OCI-LY1 (cell line): ENCODE data around the gene VMAC.

Experiments used
- H2AFZ ChIP-seq: fragments of 200-600 bp; sonication (generic), shearing (Covaris generic); 2 replicates; pipeline ENCODE4 v1.6.0; 2014; ENCODE audit warnings: antibody characterized with exemption, mild to moderate bottlenecking, low read length
- H3F3A ChIP-seq: fragments of 200-600 bp; sonication (generic), shearing (Covaris generic); 2 replicates; pipeline ENCODE4 v1.6.0; 2014; ENCODE audit warnings: mild to moderate bottlenecking, antibody characterized with exemption, low read length, moderate library complexity; ENCODE audit not compliant: insufficient read depth
- H3K27ac ChIP-seq: fragments of 200-600 bp; sonication (generic); 2 replicates; pipeline ENCODE4 v1.5.1; 2014; ENCODE audit warnings: low read length, mixed run types, mild to moderate bottlenecking, low read depth; ENCODE audit not compliant: poor library complexity, severe bottlenecking
- H3K27me3 ChIP-seq: fragments of 200-600 bp; sonication (generic); 2 replicates; pipeline ENCODE4 v1.6.0; 2014; ENCODE audit warnings: antibody characterized with exemption, mild to moderate bottlenecking, low read length, moderate library complexity; ENCODE audit not compliant: insufficient read depth
- H3K36me3 ChIP-seq: fragments of 200-600 bp; sonication (generic); 2 replicates; pipeline ENCODE4 v1.6.1; 2014; ENCODE audit warnings: mild to moderate bottlenecking, antibody characterized with exemption, low read length, moderate library complexity, mixed read lengths; ENCODE audit not compliant: insufficient read depth
- H3K4me1 ChIP-seq: fragments of 200-600 bp; sonication (generic); 2 replicates; pipeline ENCODE4 v1.5.1; 2014; ENCODE audit warnings: mild to moderate bottlenecking, low read length, moderate library complexity; ENCODE audit not compliant: insufficient read depth, severe bottlenecking
- H3K4me2 ChIP-seq: fragments of 200-600 bp; sonication (generic), shearing (Covaris generic); 2 replicates; pipeline ENCODE4 v1.6.1; 2014; ENCODE audit warnings: low read length
- H3K4me3 ChIP-seq: fragments of 200-600 bp; sonication (generic); 2 replicates; pipeline ENCODE4 v1.5.1; 2014; ENCODE audit warnings: low read length, low read depth, mild to moderate bottlenecking, mixed read lengths; ENCODE audit not compliant: poor library complexity, severe bottlenecking
- H3K79me2 ChIP-seq: fragments of 200-600 bp; shearing (Covaris generic); 2 replicates; pipeline ENCODE4 v1.6.1; 2016; ENCODE audit warnings: mixed run types, low read length, mixed read lengths; ENCODE audit not compliant: insufficient read depth
- H3K9ac ChIP-seq: fragments of 200-600 bp; sonication (generic), shearing (Covaris generic); 2 replicates; pipeline ENCODE4 v1.6.1; 2014; ENCODE audit warnings: mild to moderate bottlenecking, low read length, mixed read lengths
- H3K9me2 ChIP-seq: fragments of 200-600 bp; sonication (generic), shearing (Covaris generic); 2 replicates; pipeline ENCODE4 v1.6.1; 2014; ENCODE audit warnings: low read depth, mild to moderate bottlenecking, low read length, mixed read lengths
- H3K9me3 ChIP-seq: fragments of 200-600 bp; shearing (Covaris generic); 2 replicates; pipeline ENCODE4 v1.6.1; 2014; ENCODE audit warnings: low read length, mixed read lengths
- H4K20me1 ChIP-seq: fragments of 200-600 bp; sonication (generic), shearing (Covaris generic); 2 replicates; pipeline ENCODE4 v1.6.0; 2016; ENCODE audit warnings: mild to moderate bottlenecking, low read length; ENCODE audit not compliant: insufficient read depth
- EZH2 ChIP-seq: fragments of 200-600 bp; sonication (generic), shearing (Covaris generic); IDR thresholded peaks from 2 replicates; pipeline ENCODE4 v1.8.0; 2017; ENCODE audit warnings: borderline replicate concordance, mixed run types, mild to moderate bottlenecking, antibody characterized with exemption, low read length, moderate library complexity, mixed read lengths
- TF ChIP-seq, protein P1 (sequence below): fragments of 200-600 bp; sonication (generic), shearing (Covaris generic); IDR thresholded peaks from 2 replicates; pipeline ENCODE4 v1.5.1; 2017; ENCODE audit warnings: mild to moderate bottlenecking, antibody characterized with exemption, low read length, moderate library complexity, mixed read lengths

The VMAC gene

DNA sequence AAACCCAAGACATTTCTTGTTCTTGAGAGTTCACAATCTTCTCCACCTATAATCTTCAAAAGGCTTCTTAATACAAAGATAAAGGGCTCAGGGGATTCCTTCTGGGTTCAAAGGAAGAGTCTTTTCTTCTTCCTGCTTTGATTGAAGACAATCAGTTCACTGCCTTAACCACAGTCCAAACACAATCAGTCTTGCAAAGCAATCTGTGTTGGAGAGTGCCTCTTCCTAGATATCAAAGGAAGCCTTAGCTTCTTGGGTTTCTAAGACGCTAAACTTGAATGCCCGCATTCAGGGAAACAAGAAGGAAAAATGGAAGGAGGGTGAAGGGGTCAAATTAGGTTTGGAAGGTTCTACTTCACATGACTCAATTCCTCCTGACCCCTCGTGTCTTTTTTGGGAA lies 46.1 kb downstream of the VMAC start:
- H3K4me2 ChIP-seq, result peak overlapping the region; percentile 50; the same call in 1 of the 2 replicates

DNA sequence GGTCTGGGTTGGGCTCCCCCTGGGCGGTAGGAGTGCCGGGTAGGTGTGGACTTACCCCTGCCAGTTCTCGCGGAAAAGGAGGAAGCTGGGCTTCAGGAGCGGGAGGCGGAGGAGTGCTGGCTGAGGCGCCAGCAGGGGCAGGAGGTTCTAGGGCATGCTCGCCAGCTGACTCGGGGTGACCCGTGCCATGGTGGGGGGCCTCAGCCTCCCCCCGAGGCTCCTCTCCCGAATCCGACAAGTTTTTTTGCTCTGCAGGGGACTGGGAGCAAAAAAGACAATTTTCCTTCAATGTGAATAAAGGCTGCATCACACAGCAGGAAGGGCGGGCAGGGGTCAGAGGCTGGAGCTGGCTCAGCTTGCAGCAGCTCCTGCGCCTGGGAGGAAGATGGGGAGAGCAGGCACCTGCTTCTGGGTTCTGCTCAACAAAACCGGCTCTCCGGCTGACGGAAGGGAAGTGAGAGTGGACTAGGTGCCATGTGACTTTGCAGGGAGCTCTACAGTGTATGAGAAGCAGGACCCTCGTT lies 46.7 kb downstream of the VMAC start:
- no peak for TF ChIP-seq EZH2
- TF ChIP-seq, protein P1, sequence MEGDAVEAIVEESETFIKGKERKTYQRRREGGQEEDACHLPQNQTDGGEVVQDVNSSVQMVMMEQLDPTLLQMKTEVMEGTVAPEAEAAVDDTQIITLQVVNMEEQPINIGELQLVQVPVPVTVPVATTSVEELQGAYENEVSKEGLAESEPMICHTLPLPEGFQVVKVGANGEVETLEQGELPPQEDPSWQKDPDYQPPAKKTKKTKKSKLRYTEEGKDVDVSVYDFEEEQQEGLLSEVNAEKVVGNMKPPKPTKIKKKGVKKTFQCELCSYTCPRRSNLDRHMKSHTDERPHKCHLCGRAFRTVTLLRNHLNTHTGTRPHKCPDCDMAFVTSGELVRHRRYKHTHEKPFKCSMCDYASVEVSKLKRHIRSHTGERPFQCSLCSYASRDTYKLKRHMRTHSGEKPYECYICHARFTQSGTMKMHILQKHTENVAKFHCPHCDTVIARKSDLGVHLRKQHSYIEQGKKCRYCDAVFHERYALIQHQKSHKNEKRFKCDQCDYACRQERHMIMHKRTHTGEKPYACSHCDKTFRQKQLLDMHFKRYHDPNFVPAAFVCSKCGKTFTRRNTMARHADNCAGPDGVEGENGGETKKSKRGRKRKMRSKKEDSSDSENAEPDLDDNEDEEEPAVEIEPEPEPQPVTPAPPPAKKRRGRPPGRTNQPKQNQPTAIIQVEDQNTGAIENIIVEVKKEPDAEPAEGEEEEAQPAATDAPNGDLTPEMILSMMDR, result no peak
- Histone ChIP-seq H3K9me2 (no peaks in the 10 kb centered on the region), H3F3A (no peaks in the 10 kb centered on the region), H3K9ac (no peak overlapping the region; the same call in 1 of the 2 replicates), H3K79me2 (peaks cover 39% of the 10 kb centered on the region), H3K4me3 (peak overlapping the region; percentile 11), H2AFZ (no peak overlapping the region), H4K20me1 (no peaks in the 10 kb centered on the region), H3K27ac (peak overlapping the region; percentile 98), H3K4me1 (peaks cover 82% of the 10 kb centered on the region), H3K9me3 (no peaks in the 10 kb centered on the region), H3K4me2 (peak overlapping the region; percentile 14; the same call in 1 of the 2 replicates), H3K36me3 (peaks cover 13% of the 10 kb centered on the region; the same call in 1 of the 2 replicates), H3K27me3 (no peaks in the 10 kb centered on the region)

More for the DNA sequence above, 46.1 kb downstream of the VMAC start:
- H3K36me3 ChIP-seq, result peaks cover 17% of the 10 kb centered on the region; the same call in 1 of the 2 replicates
- no peak overlapping the region for H2AFZ ChIP-seq
- no peak overlapping the region for H3K4me3 ChIP-seq
- TF ChIP-seq, protein P1, result no peak
- no peaks in the 10 kb centered on the region for H3F3A ChIP-seq
- no peaks in the 10 kb centered on the region for H3K9me3 ChIP-seq
- peak overlapping the region; percentile 98 for H3K27ac ChIP-seq
- no peaks in the 10 kb centered on the region for H3K9me2 ChIP-seq
- no peaks in the 10 kb centered on the region for H4K20me1 ChIP-seq
- peaks cover 75% of the 10 kb centered on the region for H3K4me1 ChIP-seq
- H3K9ac ChIP-seq, result no peak overlapping the region; the same call in 1 of the 2 replicates
- H3K27me3 ChIP-seq, result no peaks in the 10 kb centered on the region
- peaks cover 32% of the 10 kb centered on the region for H3K79me2 ChIP-seq

DNA sequence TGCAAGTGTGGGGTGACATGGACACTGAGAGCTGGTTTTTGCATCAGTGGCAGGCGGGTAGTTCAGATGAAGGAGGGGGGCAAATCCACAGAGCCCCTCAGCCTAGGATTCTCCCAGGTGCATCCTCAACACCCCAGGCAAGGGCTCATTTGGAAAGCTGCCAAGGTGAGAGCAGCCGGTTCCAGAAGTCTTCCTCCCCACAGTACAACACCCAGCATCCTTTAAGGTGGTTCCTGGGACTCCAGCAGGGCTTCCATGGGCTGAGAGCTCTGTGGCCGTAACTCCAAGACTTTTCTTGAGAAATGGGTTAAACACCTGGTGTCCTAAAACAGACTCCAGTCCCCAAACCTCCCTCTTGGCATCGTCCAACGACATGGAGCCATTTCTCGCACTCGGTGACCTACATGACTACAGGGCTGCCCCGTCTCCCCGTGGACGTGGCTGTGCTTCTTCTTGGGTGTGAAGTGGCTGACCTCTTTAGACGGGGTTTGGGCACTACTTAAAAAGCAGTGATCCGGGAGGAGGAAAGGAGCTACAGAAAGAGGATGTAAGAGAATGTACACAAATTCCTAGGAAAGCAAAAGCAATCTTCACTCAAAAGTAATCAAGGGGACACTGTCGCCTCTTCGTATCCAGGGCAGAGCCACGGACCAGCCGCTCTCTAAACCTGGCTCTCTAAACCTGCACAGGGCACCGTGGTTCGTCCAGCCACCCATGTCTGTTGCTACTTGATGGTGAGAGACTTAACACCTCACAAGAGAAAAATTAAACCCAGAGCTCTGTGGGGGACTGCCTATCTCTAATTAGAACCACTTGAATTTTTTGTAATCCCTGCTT lies 47.7 kb downstream of the VMAC start:
- Histone ChIP-seq H3K27me3 (no peaks in the 10 kb centered on the region), H3K4me2 (peak overlapping the region; percentile 14; the same call in 1 of the 2 replicates), H2AFZ (no peak overlapping the region), H3K27ac (peak overlapping the region; percentile 98), H3K79me2 (peaks cover 47% of the 10 kb centered on the region), H3K9ac (no peak overlapping the region; the same call in 1 of the 2 replicates), H4K20me1 (no peaks in the 10 kb centered on the region), H3K9me2 (no peaks in the 10 kb centered on the region), H3K9me3 (no peaks in the 10 kb centered on the region), H3F3A (no peaks in the 10 kb centered on the region), H3K4me3 (no peak overlapping the region), H3K36me3 (peaks cover 13% of the 10 kb centered on the region; the same call in 1 of the 2 replicates), H3K4me1 (peaks cover 88% of the 10 kb centered on the region)
- TF ChIP-seq EZH2, result no peak
- TF ChIP-seq, protein P1, result no peak
